Peyer's patch (tissue), 4 donors: ENCODE results near the gene PLA2G4A.

Experiments
- CTCF ChIP-seq, 6 experiments: fragments of 450-650 bp in 4 of 6; fragments of 200-600 bp in 2 of 6; sonication (generic) in 1 of 6; IDR thresholded peaks; one replicate each; pipeline ENCODE4 v1.5.1; 2017 to 2019; ENCODE audit warnings: antibody characterized with exemption in 6 of 6, mild to moderate bottlenecking in 3 of 6, moderate library complexity in 1 of 6
- POLR2A ChIP-seq, 2 donors: fragments of 450-650 bp; IDR thresholded peaks; one replicate each; pipeline ENCODE4 v1.5.1; 2017; ENCODE audit warnings: antibody characterized with exemption in 2 of 2, mild to moderate bottlenecking in 2 of 2, moderate library complexity in 2 of 2

- TF ChIP-seq CTCF (IDR thresholded peaks at IDR 0.05) (no peak), POLR2A (IDR thresholded peaks at IDR 0.05) (no peak)
Observed at GRCh38 chr1:186899977-186900376, 71.2 kb downstream of the PLA2G4A start.
